ENCODE results near the gene KRTAP6-1.

The KRTAP6-1 gene

DNA sequence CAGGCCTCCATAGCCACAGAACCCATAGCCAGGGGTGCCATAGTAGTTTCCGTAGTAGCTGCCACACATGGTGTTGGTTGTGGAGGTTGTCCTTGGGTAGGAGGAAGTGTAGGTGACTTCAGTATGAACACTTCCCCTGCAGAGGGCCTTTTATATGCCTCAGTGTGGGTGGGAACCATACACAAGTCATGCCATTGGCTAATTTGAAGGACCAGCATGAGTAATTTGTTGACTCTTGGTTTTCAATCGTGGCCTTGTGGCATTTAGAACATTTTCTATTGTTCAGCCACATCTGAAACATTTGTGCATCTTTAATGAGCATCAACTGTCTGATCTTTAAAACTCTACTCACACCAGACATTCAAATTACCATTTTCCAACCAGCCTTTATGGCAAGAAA, at the start of gene KRTAP6-1:
Gene KRTAP6-1, minus strand, starts transcription at position 95 of the 400 bp plus-strand sequence. Its CDS starts 26 bp downstream, at position 69.
- no peak for TF ChIP-seq Cebpa-rat (IDR thresholded peaks at IDR 0.05)
- Histone ChIP-seq H3K36me3 (no peaks in the 10 kb centered on the region), H3K9ac (no peak within 1 kb of the TSS), H4K20me1 (no peaks in the 10 kb centered on the region), H3K9me3 (replicated peaks in 1 of 11) (no peaks in the 10 kb centered on the region), H3K4me3 (no peak within 1 kb of the TSS), H3K4me2 (no peak within 1 kb of the TSS), H3K4me1 (no peaks in the 10 kb centered on the region), H3K27me3 (no peaks in the 10 kb centered on the region), H3K27ac (no peak within 1 kb of the TSS)

DNA sequence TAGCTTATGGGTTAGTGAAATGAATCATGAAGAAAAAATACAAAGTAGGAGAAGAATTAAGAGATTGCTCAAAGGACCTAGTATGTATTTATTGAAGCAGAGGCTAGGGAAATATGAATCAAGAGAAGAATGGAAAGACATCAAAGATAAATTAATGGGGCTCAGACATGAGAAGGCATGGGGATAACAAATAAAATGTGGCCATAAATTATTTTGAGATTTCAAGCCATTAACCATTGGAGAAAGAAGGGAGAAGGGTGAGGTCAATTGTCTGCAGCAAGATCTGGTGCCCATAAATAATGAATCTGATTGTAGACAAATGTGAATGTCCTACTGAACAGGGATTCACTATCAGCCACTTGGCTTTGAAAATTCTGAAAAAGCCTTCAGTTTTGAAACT, 39.2 kb upstream of the KRTAP6-1 start:
- no peak for TF ChIP-seq Cebpa-rat (IDR thresholded peaks at IDR 0.05)
- Histone ChIP-seq H3K9ac (no peak overlapping the region), H3K27me3 (no peaks in the 10 kb centered on the region), H3K9me3 (replicated peaks in 1 of 11) (no peaks in the 10 kb centered on the region), H3K4me2 (no peak overlapping the region), H3K4me1 (no peaks in the 10 kb centered on the region), H3K27ac (no peak overlapping the region), H4K20me1 (no peaks in the 10 kb centered on the region), H3K36me3 (no peaks in the 10 kb centered on the region), H3K4me3 (no peak overlapping the region)

- Histone ChIP-seq H3K27ac (no peak overlapping the region), H3K9ac (no peak overlapping the region), H3K4me1 (no peaks in the 10 kb centered on the region), H3K27me3 (no peaks in the 10 kb centered on the region), H3K4me2 (no peak overlapping the region), H3K36me3 (no peaks in the 10 kb centered on the region), H3K4me3 (no peak overlapping the region), H4K20me1 (no peaks in the 10 kb centered on the region), H3K9me3 (replicated peaks in 1 of 11) (no peaks in the 10 kb centered on the region)
- no peak for TF ChIP-seq Cebpa-rat (IDR thresholded peaks at IDR 0.05)
Measured at GRCh38 chr21:30646904-30647414, 33.2 kb upstream of the KRTAP6-1 start.

GRCh38 chr21:30642564-30642963, 28.8 kb upstream of the KRTAP6-1 start, which contains the start of gene KRTAP20-3:
KRTAP20-3 (plus strand) TSS chr21:30642864.
- Histone ChIP-seq H3K9me3 (replicated peaks in 1 of 11) (peaks cover 0 to 8% (median 0%) of the 10 kb centered on the region in 11 experiments; a peak in 1 of 22 replicates), H3K27ac (no peak within 1 kb of the TSS), H3K9ac (no peak within 1 kb of the TSS), H3K27me3 (no peaks in the 10 kb centered on the region), H3K36me3 (no peaks in the 10 kb centered on the region), H3K4me1 (no peaks in the 10 kb centered on the region), H3K4me3 (no peak within 1 kb of the TSS), H3K4me2 (no peak within 1 kb of the TSS), H4K20me1 (no peaks in the 10 kb centered on the region)
- no peak for TF ChIP-seq Cebpa-rat (IDR thresholded peaks at IDR 0.05)

DNA sequence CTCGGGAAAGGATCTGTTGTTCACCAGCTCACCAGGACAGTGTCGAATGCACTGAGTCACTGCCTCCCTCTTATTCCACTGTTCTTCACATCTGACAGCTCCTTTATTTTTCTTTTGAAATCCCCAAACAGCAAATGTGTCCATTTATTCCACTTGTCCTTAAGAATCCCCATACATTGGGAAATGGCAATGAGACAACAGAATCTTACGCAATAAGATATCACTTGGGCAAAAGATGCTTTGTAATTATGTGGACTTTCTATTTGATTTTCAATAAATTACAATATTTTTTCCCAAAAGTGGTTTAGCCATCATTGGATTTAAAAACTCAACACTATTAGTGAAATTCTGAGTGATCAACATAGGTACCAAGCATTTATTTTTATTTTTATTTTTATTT, 25.0 kb upstream of the KRTAP6-1 start:
- H4K20me1 ChIP-seq: no peaks in the 10 kb centered on the region
- no peaks in the 10 kb centered on the region for H3K36me3 ChIP-seq
- no peak overlapping the region for H3K4me2 ChIP-seq
- H3K9ac ChIP-seq: no peak overlapping the region
- peak in 4 of 11 experiments; percentile 30 to 53 (median 38); a peak in 4 of 22 replicates for TF ChIP-seq Cebpa-rat (IDR thresholded peaks at IDR 0.05)
- no peaks in the 10 kb centered on the region for H3K4me1 ChIP-seq
- no peak overlapping the region for H3K27ac ChIP-seq
- peaks cover 0 to 8% (median 0%) of the 10 kb centered on the region in 11 experiments; a peak in 1 of 22 replicates for H3K9me3 ChIP-seq (replicated peaks in 1 of 11)
- no peak overlapping the region for H3K4me3 ChIP-seq
- H3K27me3 ChIP-seq: no peaks in the 10 kb centered on the region

DNA sequence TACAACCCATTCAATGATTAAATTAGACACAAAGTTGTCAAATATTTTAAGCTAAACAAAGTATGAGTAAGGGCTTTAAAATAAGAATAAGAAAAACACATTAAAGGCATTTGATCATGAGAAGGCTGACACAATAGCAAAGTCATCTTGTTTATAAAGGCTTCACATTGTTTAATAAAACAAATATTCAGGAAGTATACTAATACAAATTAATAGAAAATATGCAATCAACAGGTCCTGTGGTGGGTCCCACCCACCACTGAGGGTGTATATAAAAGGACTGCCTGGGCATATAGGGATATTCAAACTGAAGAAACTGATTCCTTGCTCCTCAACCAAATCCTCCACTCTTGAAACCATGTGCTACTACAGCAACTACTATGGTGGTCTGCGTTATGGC, 21.2 kb upstream of the KRTAP6-1 start, which contains the start of gene KRTAP20-2:
Gene KRTAP20-2, plus strand, starts transcription at position 301 of the 400 bp plus-strand sequence. Its CDS starts 58 bp downstream, at position 359.
- no peaks in the 10 kb centered on the region for H3K4me1 ChIP-seq
- H3K4me3 ChIP-seq: no peak within 1 kb of the TSS
- H4K20me1 ChIP-seq: no peaks in the 10 kb centered on the region
- TF ChIP-seq Cebpa-rat (IDR thresholded peaks at IDR 0.05): no peak
- no peak within 1 kb of the TSS for H3K27ac ChIP-seq
- H3K9ac ChIP-seq: no peak within 1 kb of the TSS
- H3K9me3 ChIP-seq (replicated peaks in 1 of 11): no peaks in the 10 kb centered on the region
- no peaks in the 10 kb centered on the region for H3K27me3 ChIP-seq
- H3K36me3 ChIP-seq: no peaks in the 10 kb centered on the region
- no peak within 1 kb of the TSS for H3K4me2 ChIP-seq

DNA sequence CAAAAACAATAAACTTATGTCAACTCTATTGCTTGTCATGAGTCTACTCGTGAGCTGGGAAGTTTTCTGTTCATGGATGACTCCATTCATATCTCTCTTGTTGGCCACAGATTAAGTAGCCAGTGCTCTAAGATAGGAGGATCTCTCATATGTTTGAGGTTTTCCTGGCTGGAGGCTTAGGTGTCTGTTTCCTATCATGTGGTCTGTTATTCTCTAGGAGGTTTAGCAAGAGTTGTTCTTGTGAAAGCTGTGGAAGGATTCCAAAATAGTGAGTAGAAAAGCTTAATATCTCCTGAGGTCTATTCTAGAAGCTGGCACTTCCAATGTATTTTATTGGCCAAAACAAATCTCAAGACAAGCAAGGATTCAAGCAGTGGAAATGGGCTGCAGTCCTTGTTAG, 15.5 kb upstream of the KRTAP6-1 start:
- Histone ChIP-seq H3K4me3 (no peak overlapping the region), H3K4me2 (no peak overlapping the region), H3K36me3 (no peaks in the 10 kb centered on the region), H3K9ac (no peak overlapping the region), H3K27ac (no peak overlapping the region), H3K9me3 (replicated peaks in 1 of 11) (peaks cover 7 to 14% (median 9%) of the 10 kb centered on the region in 11 experiments; a peak in 15 of 22 replicates), H3K4me1 (no peaks in the 10 kb centered on the region), H4K20me1 (no peaks in the 10 kb centered on the region), H3K27me3 (no peaks in the 10 kb centered on the region)
- no peak for TF ChIP-seq Cebpa-rat (IDR thresholded peaks at IDR 0.05)

- no peaks in the 10 kb centered on the region for H3K36me3 ChIP-seq
- TF ChIP-seq Cebpa-rat (IDR thresholded peaks at IDR 0.05): no peak
- H3K9me3 ChIP-seq (replicated peaks in 1 of 11): peaks cover 7 to 15% (median 9%) of the 10 kb centered on the region in 11 experiments; a peak in 15 of 22 replicates
- no peak overlapping the region for H3K27ac ChIP-seq
- no peaks in the 10 kb centered on the region for H3K4me1 ChIP-seq
- H3K4me3 ChIP-seq: no peak overlapping the region
- no peak overlapping the region for H3K4me2 ChIP-seq
- H3K9ac ChIP-seq: no peak overlapping the region
- no peaks in the 10 kb centered on the region for H4K20me1 ChIP-seq
- no peaks in the 10 kb centered on the region for H3K27me3 ChIP-seq
Measured at GRCh38 chr21:30628109-30628508, 14.4 kb upstream of the KRTAP6-1 start.

GRCh38 chr21:30625449-30626165, 11.9 kb upstream of the KRTAP6-1 start:
- no peak for TF ChIP-seq Cebpa-rat (IDR thresholded peaks at IDR 0.05)
- no peak overlapping the region for H3K27ac ChIP-seq
- no peaks in the 10 kb centered on the region for H4K20me1 ChIP-seq
- H3K4me1 ChIP-seq: peaks cover 0 to 1% (median 0%) of the 10 kb centered on the region in 10 experiments; a peak in 3 of 20 replicates
- no peak overlapping the region for H3K9ac ChIP-seq
- H3K4me3 ChIP-seq: no peak overlapping the region
- H3K27me3 ChIP-seq: no peaks in the 10 kb centered on the region
- H3K36me3 ChIP-seq: no peaks in the 10 kb centered on the region
- H3K9me3 ChIP-seq (replicated peaks in 1 of 11): peaks cover 7 to 15% (median 9%) of the 10 kb centered on the region in 11 experiments; a peak in 15 of 22 replicates
- H3K4me2 ChIP-seq: no peak overlapping the region
